ENCODE measurements around the gene CERS1.

Gene CERS1

DNA sequence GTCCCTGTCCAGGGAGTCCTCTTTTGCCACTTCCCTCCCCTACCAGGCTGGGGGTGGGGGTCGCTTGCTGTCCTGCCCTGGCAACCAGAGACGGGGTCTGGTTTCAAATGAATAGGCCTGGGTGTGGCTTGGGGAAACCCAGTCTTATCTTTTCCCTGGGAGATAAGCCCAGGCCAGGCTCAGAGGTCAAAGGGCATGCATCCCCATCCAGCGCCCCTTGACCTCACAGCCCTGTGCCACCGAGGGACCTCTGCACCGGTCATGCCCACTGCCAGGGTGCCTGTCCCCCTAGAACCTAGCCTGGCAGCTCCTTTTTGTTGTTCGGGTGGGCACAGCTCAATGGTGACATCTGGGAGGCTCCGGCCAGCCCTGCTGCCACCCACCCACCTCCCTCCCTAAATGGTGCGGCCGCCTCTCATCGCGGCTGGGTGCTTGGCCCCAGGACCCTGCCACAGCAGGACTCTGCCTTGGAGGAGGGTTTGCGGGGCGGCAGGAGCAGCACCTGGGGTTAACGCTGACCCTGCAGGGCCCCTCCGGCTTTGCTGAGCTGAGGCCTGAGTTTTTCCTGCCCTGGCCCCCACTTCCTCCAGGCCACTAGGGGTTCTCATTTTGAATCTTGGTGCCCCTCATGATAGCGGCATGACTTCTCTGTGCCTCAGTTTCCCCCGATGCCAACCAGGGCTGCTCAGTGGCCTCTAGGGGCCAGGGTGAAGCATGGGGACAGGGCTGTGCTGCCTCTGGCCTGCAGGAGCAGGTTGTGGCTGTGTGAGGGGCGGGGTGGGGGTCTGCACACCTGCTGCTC, 2.9 kb upstream of the CERS1 start:
- DNase-seq (ENCODE audit: low read depth in 3 of 3) = no peak

DNA sequence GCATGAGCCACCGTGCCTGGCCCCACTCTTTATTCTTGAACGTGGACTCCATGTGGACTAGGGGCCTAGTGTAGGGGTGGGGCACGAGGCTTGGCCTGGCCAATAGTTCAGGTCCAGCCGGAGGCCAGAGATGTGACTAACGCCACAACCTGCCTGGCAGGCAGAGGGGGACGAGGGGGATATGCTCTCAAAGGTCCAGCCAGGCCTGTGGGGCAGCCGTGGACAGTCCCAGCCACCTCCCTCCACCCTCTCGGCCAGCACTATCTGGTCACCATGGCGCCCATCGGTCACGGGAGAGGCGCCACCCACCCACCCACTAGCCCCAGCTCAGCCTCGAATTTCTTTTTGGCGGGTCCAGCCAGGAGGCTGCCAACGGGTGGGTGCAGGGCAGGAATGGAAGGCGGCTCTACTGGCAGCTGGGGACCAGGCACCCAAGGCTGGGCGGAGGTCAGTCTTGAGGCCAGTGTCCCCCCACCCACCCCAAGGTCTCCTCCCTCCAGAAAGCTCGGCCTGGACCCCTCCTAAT, 2.2 kb upstream of the CERS1 start:
- no peak for DNase-seq (ENCODE audit: low read depth in 3 of 3)

DNA sequence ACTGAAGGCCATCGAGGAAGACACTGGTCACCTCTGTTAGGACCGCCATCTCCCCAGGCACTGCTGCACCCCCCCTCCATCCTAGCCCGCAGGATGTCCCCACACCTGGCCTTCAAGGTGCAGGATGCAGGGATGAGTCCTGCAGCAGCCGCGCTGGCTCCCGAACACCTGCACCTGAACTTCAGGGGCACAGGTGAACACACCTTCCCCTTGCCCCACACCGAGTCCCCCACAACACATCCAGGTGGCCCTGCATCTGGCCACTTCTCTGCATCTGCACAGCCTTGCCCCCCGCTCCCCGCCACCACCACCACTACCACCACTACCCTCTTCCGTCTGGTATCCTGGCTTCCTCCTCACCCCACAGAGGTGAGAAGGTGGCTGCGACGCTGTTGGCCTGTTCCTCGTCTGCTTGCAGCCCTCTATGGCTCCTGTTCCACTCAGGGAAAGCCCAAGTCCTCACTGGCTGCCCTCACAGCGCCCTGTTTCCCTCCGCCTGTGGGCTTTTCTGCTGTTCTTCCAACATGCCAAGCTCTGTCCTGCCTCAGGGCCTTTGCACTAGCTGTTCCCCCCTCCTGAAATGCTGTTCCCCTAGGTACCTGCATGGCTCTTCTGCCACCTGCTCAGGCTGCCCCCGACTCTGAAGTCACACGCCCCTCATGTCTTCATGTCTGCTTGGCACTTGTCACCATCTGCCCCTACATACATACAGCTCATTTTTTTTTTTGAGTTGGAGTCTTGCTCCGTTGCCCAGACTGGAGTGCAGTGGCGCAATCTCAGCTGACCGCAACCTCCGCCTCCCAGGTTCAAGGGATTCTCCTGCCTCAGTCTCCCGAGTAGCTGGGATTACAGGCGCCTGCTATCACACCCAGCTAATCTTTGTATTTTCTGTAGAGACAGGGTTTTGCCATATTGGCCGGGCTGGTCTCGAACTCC, 1.4 kb upstream of the CERS1 start:
- DNase-seq (ENCODE audit: low read depth in 3 of 3) = no peak

DNA sequence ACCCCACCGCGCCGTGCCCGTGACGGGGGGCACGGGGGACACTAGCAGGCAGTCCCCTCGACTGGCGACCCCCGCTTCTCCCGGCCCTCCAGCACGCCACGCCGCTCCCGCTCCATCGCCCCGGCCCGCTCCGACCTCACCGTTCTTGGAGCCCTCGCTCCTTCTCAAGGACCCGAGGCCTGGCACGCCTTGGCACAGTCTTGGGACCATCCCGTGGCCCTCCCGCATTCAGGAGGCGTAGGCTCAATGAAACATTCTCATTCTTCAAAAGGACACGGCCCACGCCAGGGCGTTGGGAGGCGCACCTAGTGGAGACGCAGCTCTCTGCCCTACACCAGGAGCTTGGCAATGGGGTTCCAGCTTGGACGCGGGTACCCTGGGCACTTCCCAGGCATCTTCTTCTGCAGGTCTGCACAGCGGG, 473 bp upstream of the CERS1 start:
- DNase-seq (ENCODE audit: low read depth in 3 of 3) = no peak

DNA sequence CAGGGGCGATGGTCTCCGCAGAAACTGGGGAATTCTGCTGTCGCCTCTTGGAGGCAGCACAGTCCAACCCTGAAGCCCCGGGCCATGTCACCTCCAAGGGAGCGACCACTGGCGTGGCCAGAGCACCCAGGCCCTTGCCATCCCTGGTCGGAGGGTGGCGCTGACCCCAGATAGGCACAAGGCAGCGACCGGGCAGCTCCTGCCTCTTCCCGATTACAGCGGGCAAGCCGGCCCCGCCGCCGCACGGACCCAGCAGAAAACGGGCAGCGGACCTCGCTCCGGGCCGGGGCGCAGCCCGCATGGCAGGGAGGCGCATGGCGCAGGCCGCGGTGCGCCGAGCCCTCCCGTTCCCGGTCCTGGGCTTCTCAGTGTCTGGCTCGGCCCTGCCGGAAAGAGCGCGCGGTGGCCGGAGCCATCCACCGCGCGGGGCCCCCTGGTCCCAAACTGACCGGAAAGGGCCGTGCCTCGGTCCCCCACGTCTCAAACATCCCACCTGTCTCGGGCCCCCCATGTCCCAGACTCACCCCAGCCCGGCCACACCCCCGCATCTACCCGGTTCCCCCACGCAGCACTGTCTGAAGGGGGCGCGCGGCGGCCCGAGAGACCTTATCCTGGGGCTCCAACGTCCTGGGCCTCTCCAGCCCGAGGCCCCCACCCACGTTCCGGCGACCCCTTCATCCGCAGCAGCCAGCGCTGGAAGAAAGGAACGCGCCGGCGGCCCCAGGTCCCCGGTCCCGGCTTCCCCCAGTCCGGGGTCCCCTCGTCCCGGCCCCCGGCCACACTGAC, 727 bp downstream of the CERS1 start:
- no peak for DNase-seq (ENCODE audit: low read depth in 3 of 3)

DNA sequence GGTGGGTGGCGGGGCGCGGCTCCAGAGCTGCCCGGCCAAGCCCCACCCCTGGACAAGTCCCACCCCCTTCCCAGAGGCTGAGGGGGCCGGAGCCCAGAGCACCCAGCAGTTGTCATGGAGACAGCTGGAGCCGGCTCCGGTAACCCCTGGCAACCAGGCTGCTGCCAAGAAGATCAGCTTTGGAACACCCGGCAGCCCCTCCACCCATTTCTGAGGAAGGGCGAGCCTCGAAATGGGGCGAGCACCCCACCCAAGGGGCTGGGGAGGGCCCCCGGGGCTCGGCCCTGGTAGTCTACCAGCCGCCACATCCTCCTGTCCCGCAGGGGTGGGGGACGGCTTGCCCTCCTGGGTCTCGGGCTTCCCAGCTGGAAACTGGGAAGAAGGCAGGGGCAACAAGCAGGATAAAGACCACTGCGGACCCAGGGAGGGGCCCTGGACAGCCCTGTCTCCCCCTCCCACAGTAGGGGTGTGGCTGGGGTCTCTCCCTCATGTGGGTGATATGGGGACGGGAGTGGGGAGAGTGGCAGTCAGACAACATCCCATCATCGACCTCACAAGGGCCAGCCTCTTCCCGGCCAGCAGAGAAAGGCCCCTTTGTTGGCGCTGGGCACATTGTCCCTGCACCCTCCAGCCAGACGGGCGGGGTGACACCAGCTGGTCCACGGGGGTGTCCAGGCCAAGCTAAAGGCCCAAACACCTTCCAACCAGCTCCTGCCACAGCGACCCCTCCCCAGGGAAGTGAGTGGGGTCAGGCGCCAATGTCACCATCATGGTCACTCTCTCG, 1.5 kb downstream of the CERS1 start:
- DNase-seq (ENCODE audit: low read depth in 3 of 3) = no peak

DNA sequence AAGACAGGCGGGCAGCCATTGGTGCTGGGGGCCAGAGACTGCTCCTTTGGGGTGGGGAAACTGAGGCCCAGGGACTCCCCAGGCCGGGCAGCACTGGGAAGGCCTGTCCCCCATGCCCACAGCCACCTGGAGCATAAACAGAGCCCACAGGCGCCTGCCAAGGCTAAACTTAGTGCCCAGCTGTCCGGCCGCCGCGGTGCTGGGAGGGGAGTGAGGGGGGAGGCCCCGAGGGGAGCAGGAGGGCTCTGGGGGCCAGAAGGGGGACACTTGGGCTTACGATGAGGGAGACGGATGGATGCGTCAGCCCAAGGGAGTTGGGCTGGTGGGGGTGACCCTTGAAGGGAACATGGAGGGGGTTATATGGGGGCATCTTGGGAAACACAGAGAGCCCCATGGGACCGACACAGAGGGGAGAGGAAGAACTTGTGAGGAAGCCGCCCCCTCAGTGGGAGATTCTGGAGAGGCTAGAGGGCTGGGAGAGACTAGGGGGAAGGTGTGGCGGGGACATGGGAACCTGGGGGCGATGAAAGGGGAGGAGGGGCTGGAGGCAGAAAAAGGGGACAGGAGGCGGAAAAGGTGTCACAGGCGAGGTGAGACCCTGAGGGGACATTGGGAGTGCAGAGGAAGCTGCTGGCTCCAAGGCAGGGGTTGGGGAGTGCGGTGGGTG, 2.2 kb downstream of the CERS1 start:
- no peak for DNase-seq (ENCODE audit: low read depth in 3 of 3)

DNA sequence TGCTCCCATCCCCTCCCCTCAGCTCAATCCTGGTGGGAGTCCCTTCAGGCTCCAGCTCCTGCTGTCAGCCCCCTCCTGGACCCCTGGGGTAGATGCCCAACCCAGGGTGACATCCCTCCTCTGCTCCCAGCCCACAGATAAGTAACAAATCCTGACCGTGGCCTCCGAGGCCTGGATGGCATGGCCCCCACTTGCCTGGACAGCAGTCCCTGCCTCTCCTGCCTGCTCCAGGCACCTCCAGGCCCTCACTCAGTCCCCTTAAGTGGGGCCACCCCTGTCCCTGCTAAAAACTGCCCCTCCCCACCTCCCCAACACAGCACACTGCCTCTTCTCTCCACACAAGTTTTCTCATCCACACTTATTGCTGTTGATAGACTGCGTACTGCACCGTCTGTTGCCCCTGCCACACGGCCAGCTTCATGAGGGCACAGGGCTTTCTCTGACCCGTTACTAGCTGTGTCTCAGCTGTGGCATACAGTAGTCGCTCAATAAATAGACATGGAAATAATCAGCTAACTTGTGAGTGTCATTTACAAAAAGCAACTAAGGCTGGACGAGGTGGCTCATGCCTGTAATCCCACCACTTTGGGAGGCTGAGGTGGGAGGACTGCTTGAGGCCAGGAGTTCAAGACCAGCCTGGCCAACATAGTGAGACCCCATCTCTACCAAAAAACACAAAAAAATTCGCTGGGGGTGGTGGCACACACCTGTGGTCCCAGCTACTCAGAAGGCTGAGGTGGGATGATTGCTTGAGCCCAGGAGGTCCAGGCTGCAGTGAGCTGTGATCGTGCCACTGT, 5.8 kb downstream of the CERS1 start:
- no peak for DNase-seq (ENCODE audit: low read depth in 3 of 3)

DNA sequence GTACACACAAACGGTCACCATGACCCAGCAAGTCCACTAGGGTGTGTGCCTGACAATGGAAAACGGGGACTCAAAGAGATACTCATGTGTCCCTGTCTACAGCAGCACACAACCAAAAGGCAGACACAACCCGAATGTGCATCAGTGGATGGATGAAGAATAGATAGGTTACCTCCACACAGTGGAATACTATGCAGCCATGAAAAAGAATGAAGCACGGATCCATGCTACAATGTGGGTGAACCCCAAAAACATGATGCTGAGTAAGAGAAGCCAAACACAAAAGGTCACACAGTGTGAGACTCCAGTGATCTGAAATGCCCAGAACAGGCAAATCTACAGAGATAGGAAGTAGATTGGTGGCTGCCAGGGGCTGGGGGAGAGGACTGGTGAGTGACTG, 9.0 kb downstream of the CERS1 start:
- DNase-seq (ENCODE audit: low read depth in 3 of 3) = no peak

DNA sequence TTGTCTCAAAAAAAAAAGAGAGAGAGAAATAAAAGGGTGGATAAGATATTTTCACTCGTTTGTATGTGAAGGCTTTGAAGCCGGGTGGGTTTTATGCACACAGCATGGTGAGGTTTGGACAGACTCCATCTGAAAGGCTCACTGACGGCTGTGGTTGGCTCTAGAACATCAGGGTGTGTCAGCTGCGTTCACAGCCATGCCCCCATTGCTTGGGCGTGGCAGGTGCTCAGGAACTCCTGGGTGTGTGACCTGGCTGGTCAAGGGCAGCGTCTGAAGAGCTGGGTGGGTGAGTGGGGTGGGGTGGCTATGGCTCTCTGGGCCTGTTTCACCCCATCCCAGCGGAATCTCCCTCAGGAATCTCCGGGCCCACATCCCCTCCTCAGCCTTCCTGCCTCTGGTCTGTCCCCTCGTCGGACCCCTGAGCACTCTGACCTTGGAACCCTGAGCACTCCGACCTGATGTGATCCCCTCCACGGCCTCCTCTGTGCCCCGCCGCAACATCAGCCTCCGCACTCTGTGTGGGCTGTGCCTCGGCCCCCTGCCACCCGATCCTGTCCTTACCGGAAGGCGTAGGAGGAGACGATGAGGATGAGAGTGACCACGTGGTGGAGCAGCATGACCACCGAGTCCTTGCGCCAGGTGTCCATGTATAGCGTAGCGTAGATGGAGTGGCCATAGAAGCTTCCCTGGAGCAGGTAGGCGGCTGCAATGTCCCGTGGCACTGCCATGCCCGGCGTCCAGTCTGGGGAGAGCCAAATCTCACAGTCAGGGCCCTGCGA, 12.2 kb downstream of the CERS1 start:
- no peak for DNase-seq (ENCODE audit: low read depth in 3 of 3)

DNA sequence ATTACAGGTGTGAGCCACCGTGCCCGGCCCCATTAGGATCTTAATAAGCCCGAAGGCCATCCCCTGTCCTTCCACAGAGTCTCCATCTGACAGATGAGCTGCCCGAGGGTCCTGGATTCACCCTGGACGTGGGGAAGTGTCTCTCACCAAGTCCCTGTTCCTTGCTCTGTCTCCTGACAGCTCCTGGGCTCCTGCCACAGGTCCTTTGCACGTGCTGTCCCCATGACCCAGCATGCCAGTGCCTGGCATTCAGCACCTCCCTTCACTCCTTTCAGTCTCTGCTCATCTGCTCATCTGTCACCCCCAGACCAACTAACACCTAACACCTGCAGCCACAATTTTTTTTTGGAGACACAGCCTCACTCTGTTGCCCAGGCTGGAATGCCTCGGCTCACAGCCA, 14.5 kb downstream of the CERS1 start:
- DNase-seq (ENCODE audit: low read depth in 3 of 3) = no peak

DNA sequence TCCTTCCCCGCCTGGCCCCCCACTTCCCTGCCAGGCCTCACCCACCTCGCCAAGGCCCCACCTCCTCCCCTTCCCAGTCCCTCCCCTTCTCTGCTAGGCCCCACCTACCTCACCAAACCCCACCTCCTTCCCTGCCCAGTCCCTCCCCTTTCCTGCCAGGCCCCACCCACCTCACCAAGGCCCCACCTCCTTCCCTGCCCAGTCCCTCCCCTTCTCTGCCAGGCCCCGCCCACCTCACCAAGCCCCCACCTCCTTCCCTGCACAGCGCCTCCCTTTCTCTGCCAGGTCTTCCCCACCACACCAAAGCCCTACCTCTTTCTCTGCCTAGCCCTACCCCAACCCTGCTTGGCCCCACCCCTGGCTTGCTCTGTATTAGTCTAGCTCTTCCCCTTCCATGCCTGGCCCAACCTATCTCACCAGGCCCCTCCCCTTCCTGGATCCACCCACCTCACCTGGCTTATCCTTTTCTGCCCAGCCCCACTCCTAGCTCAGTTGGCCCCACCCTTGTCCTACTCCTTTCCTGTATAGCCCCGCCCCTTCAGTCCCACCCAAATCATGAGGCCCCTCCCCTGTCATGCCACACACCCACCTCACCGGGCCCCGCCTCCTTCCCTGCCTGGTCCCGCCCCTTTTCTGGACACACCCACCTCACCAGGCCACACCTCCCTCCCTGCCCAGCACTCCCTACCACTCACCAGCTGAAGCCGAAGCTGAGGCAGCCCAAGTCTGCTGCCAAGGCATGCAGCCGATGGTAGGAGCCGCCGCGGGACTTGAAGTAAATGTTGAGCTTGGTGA, 16.2 kb downstream of the CERS1 start:
- no peak for DNase-seq (ENCODE audit: low read depth in 3 of 3)

DNA sequence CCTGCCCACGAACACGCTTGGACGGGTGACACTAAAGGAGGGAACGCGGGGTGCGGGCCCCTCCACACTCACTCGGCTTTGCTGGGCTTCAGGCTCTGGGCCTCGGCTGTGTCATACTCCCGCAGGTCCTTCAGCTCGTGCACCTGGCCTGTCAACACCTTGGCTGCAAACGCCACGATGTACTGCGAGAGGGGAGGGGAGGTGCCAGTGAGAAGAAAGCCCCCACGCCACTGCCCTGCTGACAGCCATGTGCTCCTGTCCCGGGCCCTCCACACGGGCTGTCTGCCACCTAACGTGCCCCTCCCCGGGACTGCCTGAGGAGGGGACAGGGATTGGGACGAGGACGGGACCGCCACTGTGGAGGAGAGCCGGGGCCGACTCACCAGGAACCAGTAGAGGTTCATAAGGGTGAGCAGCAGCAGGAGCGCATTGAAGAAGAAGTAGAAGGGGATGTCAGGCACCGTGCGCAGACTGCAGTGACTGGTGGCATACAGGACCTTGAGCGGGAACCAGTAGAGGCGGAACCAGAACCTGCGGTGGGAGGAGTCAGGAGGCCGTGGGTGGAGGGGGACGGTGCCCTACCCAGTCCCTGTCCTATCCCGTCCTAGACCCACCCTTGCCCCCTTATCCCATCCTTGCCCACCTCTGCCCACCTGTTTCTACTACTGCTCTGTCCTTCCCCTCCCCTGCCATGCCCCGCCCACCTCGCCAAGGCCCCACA, 16.9 kb downstream of the CERS1 start:
- no peak for DNase-seq (ENCODE audit: low read depth in 3 of 3)

DNA sequence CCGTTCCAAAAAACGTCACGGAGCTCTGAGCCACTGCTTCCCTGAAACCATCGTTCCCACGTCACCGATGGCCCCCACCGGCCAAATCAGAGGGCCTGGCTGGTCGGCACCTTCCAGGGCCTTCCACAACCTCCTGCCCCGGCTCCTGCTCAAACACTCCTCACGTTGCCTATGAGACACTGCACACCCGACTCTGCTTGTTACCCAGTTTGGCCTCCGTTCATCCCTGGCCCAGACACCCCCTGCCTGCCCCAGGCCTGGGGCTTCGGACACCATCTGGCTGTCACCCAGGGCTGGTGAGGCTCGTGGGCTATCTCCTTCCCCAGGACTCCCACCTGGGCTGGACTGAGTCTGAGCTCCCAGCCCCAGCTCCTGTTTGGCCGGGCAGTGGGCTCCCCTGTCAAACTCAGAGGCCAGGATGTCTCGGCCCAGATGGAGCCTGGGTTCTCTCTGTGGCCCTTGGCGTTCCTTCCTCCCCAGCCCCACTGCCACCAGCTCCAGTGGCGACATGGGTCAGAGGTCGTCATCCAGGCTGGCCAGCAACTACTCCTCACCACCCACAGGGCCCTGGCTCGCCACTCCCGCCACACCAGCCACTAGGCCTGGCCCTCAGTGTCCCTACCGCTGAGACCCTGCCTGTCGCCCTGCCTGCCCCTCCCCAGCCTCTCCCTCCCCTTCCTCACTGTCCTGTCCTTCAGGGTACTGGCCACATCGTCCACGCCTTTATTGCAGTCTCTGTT, 17.7 kb downstream of the CERS1 start:
- DNase-seq (ENCODE audit: low read depth in 3 of 3) = no peak

DNA sequence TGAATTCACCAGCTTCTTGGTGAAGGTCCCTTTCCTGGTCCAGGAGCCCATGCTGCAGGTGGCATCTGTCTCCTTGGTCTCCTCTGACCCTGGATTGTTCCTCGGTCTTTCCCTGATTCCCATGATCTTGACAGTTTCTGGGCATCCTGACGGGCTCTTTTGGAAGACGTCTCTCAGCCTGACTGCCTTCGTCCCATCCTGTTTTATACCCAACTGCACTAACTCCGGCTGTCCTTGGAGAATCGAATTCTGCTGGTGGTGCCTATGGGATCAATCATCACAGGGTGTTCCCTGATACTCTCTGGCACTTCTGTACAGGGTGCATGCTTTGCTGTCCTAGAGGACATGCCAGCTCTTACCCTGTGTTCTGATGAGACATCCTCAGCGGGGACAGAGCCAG, 19.1 kb downstream of the CERS1 start:
- DNase-seq (ENCODE audit: low read depth in 3 of 3) = no peak

DNA sequence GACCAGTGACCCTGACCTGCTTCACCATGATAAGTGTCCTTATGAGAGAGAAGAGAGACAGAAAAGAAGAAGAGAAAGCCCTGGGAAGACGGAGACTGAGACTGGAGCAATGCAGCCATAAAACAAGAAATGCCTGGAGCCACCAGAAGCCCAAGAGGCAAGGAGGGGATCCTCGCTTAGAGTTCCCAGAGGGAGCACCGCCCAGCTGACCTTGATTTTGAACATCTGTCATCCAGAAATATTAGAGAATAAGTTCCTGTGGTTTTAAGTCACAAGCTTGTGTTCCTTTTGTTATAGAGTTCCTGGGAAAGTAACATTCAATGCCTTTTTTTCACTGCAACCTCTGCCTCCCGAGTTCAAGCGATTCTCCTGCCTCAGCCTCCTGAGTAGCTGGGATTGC, 20.2 kb downstream of the CERS1 start:
- no peak for DNase-seq (ENCODE audit: low read depth in 3 of 3)

DNA sequence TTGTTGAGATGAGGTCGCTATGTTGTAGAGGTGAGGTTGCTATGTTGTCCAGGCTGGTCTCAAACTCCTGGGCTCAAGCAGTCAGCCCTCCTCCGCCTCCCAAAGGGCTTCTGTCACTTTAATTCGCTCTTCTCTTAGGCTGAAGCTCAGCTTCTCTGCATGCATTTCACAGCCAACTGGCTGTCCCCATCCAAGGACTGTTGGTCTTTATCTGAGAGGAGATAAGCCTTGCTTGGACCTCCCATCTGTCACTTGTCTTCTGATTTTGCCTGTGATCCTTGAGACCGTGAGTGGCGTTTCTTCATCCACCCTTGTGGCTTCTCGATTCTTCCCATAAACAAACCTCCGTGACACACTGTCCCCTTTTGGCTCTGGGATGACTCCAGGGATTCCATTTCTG, 24.4 kb downstream of the CERS1 start:
- DNase-seq (ENCODE audit: low read depth in 3 of 3) = no peak
